HEK293T (cell line): ENCODE data around the gene GTSE1.

Experiments used
- CTCF ChIA-PET: fragments of 350-600 bp; formaldehyde crosslinking; extraction: SDS; loops from one replicate; lab custom pipeline; 2021; ENCODE audit warnings: antibody characterized with exemption, inconsistent platforms; lab: Yijun Ruan, JAX
- POLR2A ChIA-PET: fragments of 350-600 bp; formaldehyde crosslinking; extraction: SDS; loops from one replicate; lab custom pipeline; 2020; ENCODE audit warnings: antibody characterized with exemption, inconsistent platforms; lab: Yijun Ruan, JAX
- DNase-seq: peaks from one replicate; pipeline ENCODE4 v3.0.0; 2012; ENCODE audit warnings: mixed read lengths; ENCODE audit errors: extremely low spot score
- ARNT ChIP-seq: fragments of 450-650 bp; IDR thresholded peaks from 2 replicates; pipeline ENCODE4 v1.6.1; 2017; ENCODE audit warnings: mild to moderate bottlenecking
- BHLHE40 ChIP-seq: fragments of 450-650 bp; IDR thresholded peaks from 2 replicates; pipeline ENCODE4 v1.6.1; 2016; ENCODE audit warnings: mild to moderate bottlenecking, moderate library complexity, borderline replicate concordance
- CTBP1 ChIP-seq: fragments of 450-650 bp; IDR thresholded peaks from 2 replicates; pipeline ENCODE4 v1.6.1; 2016; ENCODE audit warnings: borderline replicate concordance
- ELF4 ChIP-seq: fragments of 450-650 bp; IDR thresholded peaks from 2 replicates; pipeline ENCODE4 v1.6.1; 2017; ENCODE audit warnings: antibody characterized with exemption
- FOXA1 ChIP-seq: fragments of 450-650 bp; IDR thresholded peaks from 2 replicates; pipeline ENCODE4 v1.6.1; 2016; ENCODE audit warnings: mild to moderate bottlenecking
- FOXK2 ChIP-seq: fragments of 450-650 bp; IDR thresholded peaks from 2 replicates; pipeline ENCODE4 v1.6.1; 2016; ENCODE audit warnings: mild to moderate bottlenecking
- FOXM1 ChIP-seq: fragments of 450-650 bp; IDR thresholded peaks from 2 replicates; pipeline ENCODE4 v1.6.1; 2017; ENCODE audit warnings: mild to moderate bottlenecking, borderline replicate concordance
- HDGF ChIP-seq: fragments of 450-650 bp; IDR thresholded peaks from 2 replicates; pipeline ENCODE4 v1.6.1; 2017; ENCODE audit warnings: antibody characterized with exemption, borderline replicate concordance
- L3MBTL2 ChIP-seq: fragments of 450-650 bp; conservative IDR thresholded peaks from 2 replicates; pipeline ENCODE4 v1.6.1; 2016; ENCODE audit warnings: mild to moderate bottlenecking
- LEF1 ChIP-seq: fragments of 450-650 bp; IDR thresholded peaks from 2 replicates; pipeline ENCODE4 v1.6.1; 2017; ENCODE audit warnings: mild to moderate bottlenecking, borderline replicate concordance
- NFRKB ChIP-seq: fragments of 450-650 bp; IDR thresholded peaks from 2 replicates; pipeline ENCODE4 v1.6.1; 2016; ENCODE audit warnings: mild to moderate bottlenecking, moderate library complexity
- SP1 ChIP-seq: fragments of 450-650 bp; IDR thresholded peaks from 2 replicates; pipeline ENCODE4 v1.6.1; 2017
- SUZ12 ChIP-seq: fragments of 450-650 bp; IDR thresholded peaks from 2 replicates; pipeline ENCODE4 v1.6.1; 2016; ENCODE audit warnings: mild to moderate bottlenecking
- TARDBP ChIP-seq: fragments of 450-650 bp; IDR thresholded peaks from 2 replicates; pipeline ENCODE4 v1.6.1; 2016
- ZNF384 ChIP-seq: fragments of 450-650 bp; IDR thresholded peaks from 2 replicates; pipeline ENCODE4 v1.6.1; 2016
- TF ChIP-seq, protein P1 (sequence below): fragments of 450-650 bp; IDR thresholded peaks from 2 replicates; pipeline ENCODE4 v1.6.1; 2016

The GTSE1 gene

DNA sequence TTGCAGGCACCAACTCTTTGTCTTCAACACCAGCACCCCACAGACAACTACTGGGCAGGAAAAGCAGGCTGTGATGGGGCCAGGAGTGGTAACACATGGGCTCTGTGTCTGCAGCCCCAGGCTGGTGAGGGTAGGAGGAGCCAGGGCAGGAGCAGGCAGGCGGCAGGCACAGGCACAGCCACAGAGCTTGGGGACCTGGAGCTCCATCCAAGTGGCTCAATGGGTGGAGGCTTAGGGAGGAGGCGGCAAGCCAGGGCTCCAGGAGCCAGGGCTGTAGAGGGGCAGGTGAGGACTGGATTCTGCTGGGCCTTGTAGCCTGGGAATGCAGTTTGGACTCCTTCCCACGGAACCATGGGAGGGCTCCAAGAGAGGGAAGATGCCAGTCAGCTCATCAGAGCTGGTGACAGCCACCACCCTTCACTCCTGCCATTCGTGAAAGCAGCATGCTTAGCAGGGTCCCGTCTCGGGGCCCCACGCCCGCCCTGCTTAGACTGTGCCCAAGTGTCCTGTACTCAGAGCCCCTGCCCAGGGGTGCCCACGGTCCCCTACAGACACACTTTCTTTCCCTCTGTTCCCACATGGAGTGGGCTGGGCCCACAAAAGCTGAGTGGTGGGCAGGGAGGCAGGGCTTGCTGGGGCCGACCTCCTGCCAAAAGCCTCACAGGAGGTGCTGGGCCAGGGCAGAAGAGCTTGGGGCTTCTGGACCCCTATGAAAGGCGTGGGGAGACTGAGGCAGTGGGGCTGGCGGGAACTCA, 16.4 kb upstream of the GTSE1 start:
- CTCF ChIA-PET: no interaction called here
- no peak for DNase-seq
- TF ChIP-seq SUZ12 (no peak), FOXA1 (no peak), L3MBTL2 (no peak), TARDBP (no peak), SP1 (no peak), CTBP1 (no peak), ZNF384 (no peak), NFRKB (no peak), FOXM1 (no peak), BHLHE40 (no peak), ELF4 (no peak), FOXK2 (no peak), ARNT (no peak), LEF1 (no peak), HDGF (no peak)
- TF ChIP-seq, protein P1, sequence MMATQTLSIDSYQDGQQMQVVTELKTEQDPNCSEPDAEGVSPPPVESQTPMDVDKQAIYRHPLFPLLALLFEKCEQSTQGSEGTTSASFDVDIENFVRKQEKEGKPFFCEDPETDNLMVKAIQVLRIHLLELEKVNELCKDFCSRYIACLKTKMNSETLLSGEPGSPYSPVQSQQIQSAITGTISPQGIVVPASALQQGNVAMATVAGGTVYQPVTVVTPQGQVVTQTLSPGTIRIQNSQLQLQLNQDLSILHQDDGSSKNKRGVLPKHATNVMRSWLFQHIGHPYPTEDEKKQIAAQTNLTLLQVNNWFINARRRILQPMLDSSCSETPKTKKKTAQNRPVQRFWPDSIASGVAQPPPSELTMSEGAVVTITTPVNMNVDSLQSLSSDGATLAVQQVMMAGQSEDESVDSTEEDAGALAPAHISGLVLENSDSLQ: no peak
- POLR2A ChIA-PET: interaction anchor here (0.6 to 7.2 kb wide), 3 partner anchors 13 to 55 kb away, joined by 3 to 28 read pairs (median 8); partner anchors contain the start of genes GTSE1, TRMU and TTC38

DNA sequence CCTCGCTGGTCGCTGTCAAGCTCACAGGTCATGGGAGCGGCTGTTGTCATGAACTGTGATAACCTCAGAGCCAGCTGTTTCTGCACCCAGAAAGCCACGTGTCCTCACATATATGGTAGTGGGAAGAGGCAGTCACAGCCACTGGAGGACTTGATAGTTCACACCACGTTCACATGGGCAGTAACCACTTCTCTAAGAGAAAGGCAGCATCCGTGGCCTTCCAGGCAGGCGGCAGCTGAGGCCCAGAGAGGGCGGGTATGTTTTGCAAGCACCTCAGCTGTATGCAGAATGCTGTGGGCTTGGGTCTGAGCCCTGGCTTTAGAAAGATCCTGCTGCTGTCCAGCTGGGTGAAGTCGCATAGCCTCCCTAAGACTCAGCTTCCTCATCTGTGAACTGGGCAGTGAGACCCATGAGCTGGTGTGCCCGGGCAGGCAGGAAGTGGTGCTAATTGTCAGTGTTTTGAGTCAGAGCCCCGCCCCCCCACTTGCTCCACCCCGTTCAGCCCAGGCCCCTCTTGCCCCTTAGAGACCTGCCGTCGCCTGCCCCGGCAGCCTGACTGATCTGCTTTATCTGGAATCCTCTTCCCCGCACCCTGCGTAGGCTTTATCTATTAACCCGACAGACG, 15.6 kb upstream of the GTSE1 start:
- POLR2A ChIA-PET: interaction anchor here (0.6 to 7.2 kb wide), 3 partner anchors 14 to 54 kb away, joined by 3 to 28 read pairs (median 8); partner anchors contain the start of genes GTSE1, TRMU and TTC38
- TF ChIP-seq NFRKB (no peak), SP1 (no peak), CTBP1 (no peak)
- CTCF ChIA-PET: no interaction called here
- DNase-seq: no peak

DNA sequence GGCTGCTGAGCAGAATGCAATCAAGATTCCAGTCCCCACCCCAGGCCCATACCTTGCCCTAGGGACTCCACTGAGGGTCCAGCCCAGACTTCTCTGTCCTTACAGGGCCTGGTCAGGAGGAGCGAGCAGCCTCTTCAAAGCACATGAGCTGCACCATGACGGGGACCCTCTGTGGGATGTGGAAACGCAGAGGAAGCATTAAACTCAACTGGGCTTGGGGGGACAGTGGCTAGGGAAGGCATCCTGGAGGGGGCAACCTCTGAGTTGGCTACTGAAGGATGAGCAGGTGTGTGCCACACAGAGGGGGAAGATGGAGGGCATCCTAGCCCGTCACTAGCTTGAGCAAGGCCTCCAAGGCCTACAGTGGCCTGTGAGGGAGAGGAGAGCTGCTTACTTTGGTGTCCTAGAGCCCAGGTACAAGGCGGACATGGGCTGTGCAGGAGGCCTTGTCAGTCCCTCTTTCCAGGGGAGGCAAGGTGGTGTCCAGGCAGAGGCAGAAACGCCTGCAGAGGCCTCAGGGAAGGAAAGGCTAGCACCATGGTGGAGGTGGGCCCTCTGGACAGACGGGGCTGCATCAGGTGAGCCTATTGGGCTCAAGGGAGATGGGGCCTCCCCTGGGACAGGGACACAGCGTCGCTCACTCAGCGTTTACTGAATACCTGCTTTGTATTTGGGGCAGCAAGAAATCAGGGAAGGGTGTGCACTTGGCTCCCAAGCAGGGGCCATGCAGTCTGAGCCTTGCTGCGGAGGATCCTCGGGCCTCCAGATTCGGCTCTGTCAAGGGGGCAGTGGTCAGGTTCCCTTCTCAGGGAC, 14.6 kb upstream of the GTSE1 start:
- POLR2A ChIA-PET: interaction anchor here (1.1 to 7.2 kb wide), 2 partner anchors 15 to 32 kb away, joined by 3 to 28 read pairs; partner anchors contain the start of genes CDPF1 and TTC38
- no peak for DNase-seq
- CTCF ChIA-PET: no interaction called here
- no peak for TF ChIP-seq SP1
- TF ChIP-seq FOXM1: no peak
- TF ChIP-seq CTBP1: no peak
- TF ChIP-seq SUZ12: no peak
- no peak for TF ChIP-seq ZNF384
- no peak for TF ChIP-seq ARNT

DNA sequence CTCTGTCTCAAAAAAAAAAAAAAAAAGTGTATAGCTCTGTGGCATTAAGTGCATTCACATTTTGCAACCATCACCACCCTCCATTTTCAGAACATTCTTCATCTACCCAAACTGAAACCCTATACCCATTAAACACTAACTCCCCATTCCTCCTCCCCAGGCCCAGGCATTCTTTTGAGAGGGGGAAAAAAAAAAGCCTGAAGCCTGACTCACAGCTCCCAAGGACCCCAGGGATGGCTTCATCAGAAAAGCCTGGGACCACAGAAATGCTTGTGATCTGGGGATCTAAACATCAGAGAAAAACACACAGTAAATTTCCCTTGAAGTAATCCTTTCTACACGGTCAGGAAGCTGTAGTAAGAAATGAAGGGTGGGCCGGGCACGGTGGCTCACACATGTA, 10.7 kb upstream of the GTSE1 start:
- CTCF ChIA-PET: no interaction called here
- no peak for DNase-seq
- no peak for TF ChIP-seq SP1
- TF ChIP-seq FOXM1: no peak
- no peak for TF ChIP-seq ELF4
- POLR2A ChIA-PET: interaction anchor here (1.5 to 1.8 kb wide), 3 partner anchors 10 to 50 kb away, joined by 3 to 7 read pairs (median 6); partner anchors contain the start of genes GTSE1, TRMU and TTC38

DNA sequence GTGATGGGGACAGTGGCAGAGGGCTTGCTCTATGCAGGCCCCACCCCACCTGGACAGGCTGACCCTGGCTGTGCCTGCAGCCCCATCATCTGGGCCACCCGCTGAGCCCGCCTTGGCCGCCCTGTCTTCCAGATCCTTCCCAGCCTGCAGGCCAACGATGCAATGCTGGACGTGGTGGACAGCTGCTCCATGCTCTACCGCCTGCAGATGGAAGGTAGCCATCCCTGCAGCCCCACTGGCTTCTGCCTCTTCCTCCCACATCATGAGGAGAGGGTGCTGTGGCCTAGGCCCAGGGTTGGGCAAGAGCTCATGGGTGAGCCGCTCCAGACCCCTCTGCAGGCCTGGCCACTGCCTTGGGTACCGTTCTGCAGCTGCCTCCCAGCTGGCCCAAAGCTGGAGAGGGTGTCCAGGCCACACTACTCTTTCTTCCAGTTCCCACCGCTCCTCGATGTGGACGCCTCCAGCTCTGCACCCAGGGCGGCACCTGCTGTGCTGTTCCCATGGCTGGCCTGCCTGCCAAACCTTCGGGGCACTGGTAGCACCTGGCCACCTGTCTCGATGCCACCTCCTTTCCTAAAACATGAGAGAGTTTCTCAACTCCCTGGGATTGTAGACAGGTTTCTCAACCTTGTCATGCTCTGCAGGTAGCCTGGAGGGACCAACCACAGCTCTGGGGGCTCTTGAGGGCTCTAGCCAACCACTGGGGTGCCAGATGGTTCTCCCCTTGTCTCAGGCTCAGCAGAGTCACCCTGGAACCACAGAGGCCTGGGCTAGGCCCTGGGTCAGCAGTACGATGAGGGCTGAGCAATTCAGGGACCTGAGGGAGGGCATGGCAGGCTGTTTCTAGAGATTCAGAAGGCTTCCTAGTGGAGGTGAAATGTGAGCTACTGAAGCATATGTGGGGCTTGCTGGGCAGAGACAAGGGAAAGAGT, 9.5 kb upstream of the GTSE1 start:
- ChIA-PET POLR2A (interaction anchor here (1.5 to 1.8 kb wide), 3 partner anchors 9 to 49 kb away, joined by 3 to 7 read pairs (median 6); partner anchors contain the start of genes GTSE1, TRMU and TTC38), CTCF (no interaction called here)

More for the DNA sequence above, 9.5 kb upstream of the GTSE1 start:
- no peak for DNase-seq
- TF ChIP-seq, protein P1: no peak
- TF ChIP-seq L3MBTL2: no peak
- TF ChIP-seq ELF4: no peak
- no peak for TF ChIP-seq FOXK2
- no peak for TF ChIP-seq NFRKB
- no peak for TF ChIP-seq LEF1
- TF ChIP-seq FOXM1: no peak
- TF ChIP-seq ZNF384: no peak
- no peak for TF ChIP-seq CTBP1
- TF ChIP-seq FOXA1: no peak
- TF ChIP-seq BHLHE40: no peak
- TF ChIP-seq TARDBP: no peak
- TF ChIP-seq ARNT: no peak
- TF ChIP-seq HDGF: no peak
- TF ChIP-seq SP1: no peak
- TF ChIP-seq SUZ12: no peak
